Smooth muscle cell (in vitro differentiated cells): ENCODE measurements around the gene DAGLA. TPM values are rescaled to one million over a fixed set of nuclear protein-coding genes. Genes with fewer than 3 reads are reported as not detected.

ENCODE experiments used
- DNase-seq: peaks from one replicate; lab custom pipeline; 2025; ENCODE audit not compliant: unreplicated experiment; lab: John Stamatoyannopoulos, UW
- H2AFZ ChIP-seq: fragments of 200-600 bp; sonication (generic); 2 replicates; pipeline ENCODE4 v1.6.0; 2016; ENCODE audit warnings: antibody characterized with exemption, low read depth, mild to moderate bottlenecking
- H3F3A ChIP-seq: fragments of 200-600 bp; sonication (generic); 2 replicates; pipeline ENCODE4 v1.6.0; 2017; ENCODE audit warnings: antibody characterized with exemption, low read depth
- H3K27ac ChIP-seq: fragments of 200-600 bp; sonication (generic); 2 replicates; pipeline ENCODE4 v1.5.1; 2016; ENCODE audit warnings: low read depth, mild to moderate bottlenecking
- H3K27me3 ChIP-seq: fragments of 200-600 bp; sonication (generic); 2 replicates; pipeline ENCODE4 v1.6.1; 2016; ENCODE audit warnings: low read depth, mild to moderate bottlenecking
- H3K36me3 ChIP-seq: fragments of 200-600 bp; sonication (generic); 2 replicates; pipeline ENCODE4 v1.5.1; 2016; ENCODE audit warnings: low read depth
- H3K4me1 ChIP-seq: fragments of 200-600 bp; sonication (generic); 2 replicates; pipeline ENCODE4 v1.5.1; 2016; ENCODE audit warnings: low read depth
- H3K4me2 ChIP-seq: fragments of 200-600 bp; sonication (generic); 2 replicates; pipeline ENCODE4 v1.6.0; 2016; ENCODE audit warnings: mild to moderate bottlenecking
- H3K4me3 ChIP-seq: fragments of 200-600 bp; sonication (generic); 2 replicates; pipeline ENCODE4 v1.5.1; 2016; ENCODE audit warnings: mild to moderate bottlenecking
- H3K79me2 ChIP-seq: fragments of 200-600 bp; sonication (generic); 2 replicates; pipeline ENCODE4 v1.6.0; 2016; ENCODE audit warnings: low read depth, mild to moderate bottlenecking
- H3K9ac ChIP-seq: fragments of 200-600 bp; sonication (generic); 2 replicates; pipeline ENCODE4 v1.6.0; 2016; ENCODE audit warnings: low read depth
- H3K9me3 ChIP-seq: fragments of 200-600 bp; sonication (generic); replicated peaks from 2 replicates; pipeline ENCODE4 v1.5.1; 2016; ENCODE audit warnings: low read depth
- H4K20me1 ChIP-seq: fragments of 200-600 bp; sonication (generic); 2 replicates; pipeline ENCODE4 v1.6.0; 2016; ENCODE audit warnings: low read depth
- WGBS: methylation state at CpG from one replicate; pipeline ENCODE4 v1.1.7; 2016; ENCODE audit warnings: low lambda C conversion rate; 5-methylcytosine and 5-hydroxymethylcytosine counted together
- polyA plus RNA-seq: library from polyadenylated mRNA; unstranded; fragments of >200 nt; fragmentation: Nextera tagmentation; extraction: Ambion mirVana; gene quantifications from 2 replicates; pipeline ENCODE4 v1.2.1, GENCODE V29; 2016
- total RNA-seq: library from RNA; depleted of rRNA; stranded (reverse); fragments of >200 nt; gene quantifications from 2 replicates; pipeline ENCODE4 v1.2.3, GENCODE V29; 2014
- TF ChIP-seq, protein P1 (sequence below): fragments of 200-600 bp; sonication (generic); IDR thresholded peaks from 2 replicates; pipeline ENCODE4 v1.5.1; 2017; ENCODE audit warnings: borderline replicate concordance, mild to moderate bottlenecking, antibody characterized with exemption; ENCODE audit not compliant: insufficient read depth, poor library complexity, severe bottlenecking

DAGLA gene
- total and polyA plus RNA-seq, 2 experiments from 2014 or later: 1.3 to 3.9 TPM

- Histone ChIP-seq H4K20me1 (no peaks in the 10 kb centered on the region), H3K9ac (no peak overlapping the region), H2AFZ (no peak overlapping the region), H3K79me2 (no peaks in the 10 kb centered on the region), H3F3A (no peaks in the 10 kb centered on the region), H3K4me2 (no peak overlapping the region), H3K36me3 (no peaks in the 10 kb centered on the region), H3K4me3 (no peak overlapping the region), H3K4me1 (no peaks in the 10 kb centered on the region), H3K27ac (no peak overlapping the region), H3K9me3 (no peaks in the 10 kb centered on the region), H3K27me3 (no peaks in the 10 kb centered on the region)
- DNase-seq: no peak
- 84% methylated on average over 7 of the region's 7 CpGs for WGBS
- TF ChIP-seq, protein P1, sequence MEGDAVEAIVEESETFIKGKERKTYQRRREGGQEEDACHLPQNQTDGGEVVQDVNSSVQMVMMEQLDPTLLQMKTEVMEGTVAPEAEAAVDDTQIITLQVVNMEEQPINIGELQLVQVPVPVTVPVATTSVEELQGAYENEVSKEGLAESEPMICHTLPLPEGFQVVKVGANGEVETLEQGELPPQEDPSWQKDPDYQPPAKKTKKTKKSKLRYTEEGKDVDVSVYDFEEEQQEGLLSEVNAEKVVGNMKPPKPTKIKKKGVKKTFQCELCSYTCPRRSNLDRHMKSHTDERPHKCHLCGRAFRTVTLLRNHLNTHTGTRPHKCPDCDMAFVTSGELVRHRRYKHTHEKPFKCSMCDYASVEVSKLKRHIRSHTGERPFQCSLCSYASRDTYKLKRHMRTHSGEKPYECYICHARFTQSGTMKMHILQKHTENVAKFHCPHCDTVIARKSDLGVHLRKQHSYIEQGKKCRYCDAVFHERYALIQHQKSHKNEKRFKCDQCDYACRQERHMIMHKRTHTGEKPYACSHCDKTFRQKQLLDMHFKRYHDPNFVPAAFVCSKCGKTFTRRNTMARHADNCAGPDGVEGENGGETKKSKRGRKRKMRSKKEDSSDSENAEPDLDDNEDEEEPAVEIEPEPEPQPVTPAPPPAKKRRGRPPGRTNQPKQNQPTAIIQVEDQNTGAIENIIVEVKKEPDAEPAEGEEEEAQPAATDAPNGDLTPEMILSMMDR: no peak
Measured at GRCh38 chr11:61710019-61710418, 29.8 kb downstream of the DAGLA start.

GRCh38 chr11:61711037-61711436 lies 30.8 kb downstream of the DAGLA start:
- no peaks in the 10 kb centered on the region for H3K9me3 ChIP-seq
- no peak overlapping the region for H3K4me3 ChIP-seq
- H4K20me1 ChIP-seq: no peaks in the 10 kb centered on the region
- H3K36me3 ChIP-seq: no peaks in the 10 kb centered on the region
- DNase-seq: no peak
- H2AFZ ChIP-seq: no peak overlapping the region
- H3K4me1 ChIP-seq: no peaks in the 10 kb centered on the region
- no peak overlapping the region for H3K27ac ChIP-seq
- no peaks in the 10 kb centered on the region for H3K79me2 ChIP-seq
- H3K9ac ChIP-seq: no peak overlapping the region
- TF ChIP-seq, protein P1: no peak
- WGBS: 96% methylated on average over 14 of the region's 14 CpGs
- no peaks in the 10 kb centered on the region for H3K27me3 ChIP-seq
- no peaks in the 10 kb centered on the region for H3F3A ChIP-seq
- H3K4me2 ChIP-seq: no peak overlapping the region

DNA sequence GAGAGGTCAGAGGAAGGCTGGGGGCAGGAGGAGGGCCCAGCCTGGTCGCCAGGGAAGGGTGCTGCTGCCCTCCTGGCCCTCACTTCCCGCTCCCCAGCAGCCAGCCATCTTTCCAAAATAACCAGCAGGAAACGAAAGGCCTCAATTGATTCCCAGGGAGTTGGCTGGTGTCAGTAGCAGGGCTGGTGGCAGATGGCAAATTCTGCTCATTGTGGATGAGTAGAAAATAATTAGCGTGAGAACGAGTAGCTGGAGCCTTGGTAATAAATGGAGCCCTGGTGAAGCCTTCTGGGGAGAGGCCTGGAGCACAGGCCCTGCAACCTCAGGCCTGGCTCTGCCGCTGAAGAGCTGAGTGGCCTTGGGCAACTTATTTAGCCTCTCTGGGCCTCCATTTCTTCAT lies 31.3 kb downstream of the DAGLA start:
- Histone ChIP-seq H3K4me1 (no peaks in the 10 kb centered on the region), H3K27ac (no peak overlapping the region), H2AFZ (no peak overlapping the region), H3K4me3 (no peak overlapping the region), H3K9ac (no peak overlapping the region), H3K36me3 (no peaks in the 10 kb centered on the region), H3K79me2 (no peaks in the 10 kb centered on the region), H3K9me3 (no peaks in the 10 kb centered on the region), H3F3A (no peaks in the 10 kb centered on the region), H3K27me3 (no peaks in the 10 kb centered on the region), H3K4me2 (no peak overlapping the region), H4K20me1 (no peaks in the 10 kb centered on the region)
- 83% methylated on average over 6 of the region's 6 CpGs for WGBS
- DNase-seq: no peak
- TF ChIP-seq, protein P1: no peak

DNA sequence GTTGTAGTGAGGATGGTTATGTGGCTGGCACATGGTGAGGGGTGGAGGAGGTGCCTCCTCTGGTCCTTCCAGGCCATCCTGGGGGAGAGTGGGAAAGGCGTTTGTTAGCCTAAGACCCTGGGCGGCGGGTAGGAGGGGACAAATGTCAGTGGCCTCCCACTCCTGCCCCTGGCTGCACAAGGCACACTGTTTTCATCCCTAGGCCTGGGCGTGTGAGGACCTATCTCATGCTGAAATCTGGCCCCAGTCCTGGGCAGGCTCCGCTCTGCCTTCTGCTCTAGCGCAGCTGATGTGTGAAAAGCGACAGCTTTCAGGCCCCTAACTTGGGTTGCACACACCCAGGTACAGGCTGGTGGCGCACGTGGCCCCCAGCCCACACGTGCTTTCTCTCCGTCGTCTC lies 32.1 kb downstream of the DAGLA start:
- Histone ChIP-seq H2AFZ (no peak overlapping the region), H3K36me3 (no peaks in the 10 kb centered on the region), H3K9ac (no peak overlapping the region), H3K4me2 (no peak overlapping the region), H4K20me1 (no peaks in the 10 kb centered on the region), H3F3A (no peaks in the 10 kb centered on the region), H3K9me3 (no peaks in the 10 kb centered on the region), H3K27me3 (no peaks in the 10 kb centered on the region), H3K27ac (no peak overlapping the region), H3K79me2 (no peaks in the 10 kb centered on the region), H3K4me1 (no peaks in the 10 kb centered on the region), H3K4me3 (no peak overlapping the region)
- 92% methylated on average over 12 of the region's 12 CpGs for WGBS
- no peak for DNase-seq
- TF ChIP-seq, protein P1: no peak
